ENCODE measurements around the gene LRRC4C. TPM values are rescaled to one million over a fixed set of nuclear protein-coding genes. Genes with fewer than 3 reads are reported as not detected.

Gene LRRC4C
- total RNA-seq, 4 donors from 2014 or later = 0.19 to 1.1 TPM; not detected in 2

DNA sequence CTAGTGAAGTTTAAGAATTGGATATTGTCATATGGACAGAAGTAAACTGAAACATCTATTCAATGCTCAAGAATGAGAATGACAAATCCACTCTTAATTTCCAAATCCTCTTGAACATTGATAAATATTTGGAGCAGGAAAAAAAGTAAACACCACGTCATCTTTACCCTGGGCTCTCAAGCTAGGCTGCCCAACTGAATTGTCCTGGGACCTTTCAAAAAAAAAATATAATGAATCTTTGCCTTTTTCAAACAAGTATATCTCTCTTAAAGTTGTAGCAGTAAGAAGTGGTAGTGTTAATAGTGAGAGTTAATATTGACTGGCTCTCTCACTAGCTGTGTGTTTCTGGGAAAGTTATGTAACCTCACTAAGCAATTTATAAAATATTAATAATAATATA, 374.3 kb downstream of the LRRC4C start:
- DNase-seq (ENCODE audit: low spot score in 2 of 2) = no peak
- no peak overlapping the region for H3K4me3 ChIP-seq (ENCODE audit: low read depth, poor library complexity, severe bottlenecking)
- 66 to 70% methylated on average over 1 of the region's 1 CpG for WGBS, 2 donors
- intact Hi-C loops (cut with DNase I; ENCODE audit: low total_unique reads) = no loop called here
- TF ChIP-seq, protein P1, sequence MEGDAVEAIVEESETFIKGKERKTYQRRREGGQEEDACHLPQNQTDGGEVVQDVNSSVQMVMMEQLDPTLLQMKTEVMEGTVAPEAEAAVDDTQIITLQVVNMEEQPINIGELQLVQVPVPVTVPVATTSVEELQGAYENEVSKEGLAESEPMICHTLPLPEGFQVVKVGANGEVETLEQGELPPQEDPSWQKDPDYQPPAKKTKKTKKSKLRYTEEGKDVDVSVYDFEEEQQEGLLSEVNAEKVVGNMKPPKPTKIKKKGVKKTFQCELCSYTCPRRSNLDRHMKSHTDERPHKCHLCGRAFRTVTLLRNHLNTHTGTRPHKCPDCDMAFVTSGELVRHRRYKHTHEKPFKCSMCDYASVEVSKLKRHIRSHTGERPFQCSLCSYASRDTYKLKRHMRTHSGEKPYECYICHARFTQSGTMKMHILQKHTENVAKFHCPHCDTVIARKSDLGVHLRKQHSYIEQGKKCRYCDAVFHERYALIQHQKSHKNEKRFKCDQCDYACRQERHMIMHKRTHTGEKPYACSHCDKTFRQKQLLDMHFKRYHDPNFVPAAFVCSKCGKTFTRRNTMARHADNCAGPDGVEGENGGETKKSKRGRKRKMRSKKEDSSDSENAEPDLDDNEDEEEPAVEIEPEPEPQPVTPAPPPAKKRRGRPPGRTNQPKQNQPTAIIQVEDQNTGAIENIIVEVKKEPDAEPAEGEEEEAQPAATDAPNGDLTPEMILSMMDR (IDR thresholded peaks at IDR 0.05) = no peak
- no peak for TF ChIP-seq POLR2A (IDR thresholded peaks at IDR 0.05)

DNA sequence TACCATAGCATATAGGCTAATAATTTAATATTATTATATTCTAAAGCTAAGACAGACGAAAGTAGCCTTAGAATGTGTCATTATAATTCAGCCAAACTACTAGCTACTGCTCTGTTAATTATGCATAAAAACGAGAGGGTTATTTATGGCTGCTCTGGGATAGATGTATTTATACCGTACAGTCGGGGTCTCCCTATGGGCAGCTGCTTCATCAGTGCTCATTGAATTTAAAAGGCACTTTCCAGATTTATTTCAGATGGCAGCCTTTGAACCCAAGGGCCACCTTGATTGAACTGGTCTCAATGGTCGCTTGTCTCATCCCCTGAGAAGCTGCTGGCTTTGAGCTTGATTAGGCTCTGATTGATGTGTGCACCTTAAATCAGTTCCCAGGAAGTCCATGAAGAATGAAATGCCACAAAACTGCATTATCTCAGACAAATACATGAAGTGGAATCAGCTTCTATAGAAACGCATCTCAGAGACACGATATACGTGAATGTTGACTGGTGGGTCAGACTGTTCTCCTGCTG, 377.6 kb downstream of the LRRC4C start:
- 85 to 89% methylated on average over 8 of the region's 8 CpGs for WGBS, 2 donors
- H3K4me3 ChIP-seq (ENCODE audit: low read depth, poor library complexity, severe bottlenecking) = no peak overlapping the region
- TF ChIP-seq, protein P1 (IDR thresholded peaks at IDR 0.05) = no peak
- no peak for TF ChIP-seq POLR2A (IDR thresholded peaks at IDR 0.05)
- no peak for DNase-seq (ENCODE audit: low spot score in 2 of 2)
- intact Hi-C loops (cut with DNase I; ENCODE audit: low total_unique reads) = no loop called here

DNA sequence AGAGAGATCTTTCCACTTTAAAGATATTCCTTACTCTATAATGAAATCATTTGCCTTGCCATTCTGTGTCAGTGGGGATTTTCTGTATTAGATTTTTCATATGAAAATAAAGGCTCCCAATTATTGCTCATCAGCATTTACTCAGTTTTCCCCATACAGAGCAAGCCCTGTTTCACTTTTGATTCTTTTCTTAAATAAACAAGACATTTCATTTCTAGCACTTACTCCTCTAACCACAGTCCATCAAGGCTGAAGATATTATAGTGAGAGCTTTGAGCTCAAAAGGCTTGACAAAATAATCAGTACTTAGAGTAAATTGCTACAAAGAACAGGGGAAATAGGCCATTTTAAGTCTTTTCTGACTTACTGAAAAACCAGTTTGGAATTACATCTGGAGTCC, 385.1 kb downstream of the LRRC4C start:
- TF ChIP-seq, protein P1 (IDR thresholded peaks at IDR 0.05) = no peak
- TF ChIP-seq POLR2A (IDR thresholded peaks at IDR 0.05) = no peak
- DNase-seq (ENCODE audit: low spot score in 2 of 2) = no peak
- intact Hi-C loops (cut with DNase I; ENCODE audit: low total_unique reads) = no loop called here
- no peak overlapping the region for H3K4me3 ChIP-seq (ENCODE audit: low read depth, poor library complexity, severe bottlenecking)

DNA sequence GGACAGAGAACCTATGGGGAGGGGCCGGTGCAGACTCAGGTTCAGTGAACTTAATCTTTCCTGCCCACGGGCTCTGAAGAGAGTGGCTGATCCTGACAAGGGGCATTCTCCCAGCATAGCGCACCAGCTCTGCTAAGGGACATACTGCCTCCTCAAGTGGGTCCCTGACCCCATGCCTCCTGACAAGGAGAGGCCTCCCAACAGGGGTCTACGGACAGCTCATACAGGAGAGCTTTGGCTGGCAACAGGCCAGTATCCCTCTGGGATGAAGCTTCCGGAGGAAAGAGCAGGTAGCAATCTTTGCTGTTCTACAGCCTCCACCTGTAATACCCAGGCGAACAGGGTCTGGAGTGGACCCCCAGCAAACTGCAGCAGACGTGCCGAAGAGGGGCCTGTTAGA, 394.0 kb downstream of the LRRC4C start:
- no peak for TF ChIP-seq POLR2A (IDR thresholded peaks at IDR 0.05)
- TF ChIP-seq, protein P1 (IDR thresholded peaks at IDR 0.05) = no peak
- intact Hi-C loops (cut with DNase I; ENCODE audit: low total_unique reads) = no loop called here
- H3K4me3 ChIP-seq (ENCODE audit: low read depth, poor library complexity, severe bottlenecking) = no peak overlapping the region
- DNase-seq (ENCODE audit: low spot score in 2 of 2) = no peak
- 75 to 80% methylated on average over 5 to 7 of the region's 8 CpGs for WGBS, 2 donors

DNA sequence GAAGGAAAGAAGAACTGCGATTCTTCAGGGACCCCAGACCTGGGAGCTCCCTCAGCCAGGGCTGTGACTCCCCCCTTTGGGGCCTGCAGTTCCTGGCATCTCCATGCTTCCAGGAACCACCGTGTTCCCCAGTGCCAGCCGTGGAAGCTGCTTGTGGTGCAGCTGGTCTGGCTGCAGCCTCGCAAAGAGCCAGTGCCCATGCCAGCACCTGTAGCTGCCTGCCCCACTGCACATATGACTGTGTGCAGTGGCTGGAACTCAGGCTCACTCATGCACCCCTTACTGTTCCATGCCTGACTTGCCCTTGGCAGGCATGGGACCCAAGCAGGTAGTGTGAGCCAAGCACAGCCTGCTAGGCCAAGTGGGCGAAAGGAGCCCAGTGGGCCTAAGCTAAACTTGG, 401.3 kb downstream of the LRRC4C start:
- H3K4me3 ChIP-seq (ENCODE audit: low read depth, poor library complexity, severe bottlenecking) = no peak overlapping the region
- intact Hi-C loops (cut with DNase I; ENCODE audit: low total_unique reads) = no loop called here
- DNase-seq (ENCODE audit: low spot score in 2 of 2) = no peak
- 78 to 97% methylated on average over 5 of the region's 5 CpGs for WGBS, 2 donors
- TF ChIP-seq POLR2A (IDR thresholded peaks at IDR 0.05) = no peak
- TF ChIP-seq, protein P1 (IDR thresholded peaks at IDR 0.05) = no peak

DNA sequence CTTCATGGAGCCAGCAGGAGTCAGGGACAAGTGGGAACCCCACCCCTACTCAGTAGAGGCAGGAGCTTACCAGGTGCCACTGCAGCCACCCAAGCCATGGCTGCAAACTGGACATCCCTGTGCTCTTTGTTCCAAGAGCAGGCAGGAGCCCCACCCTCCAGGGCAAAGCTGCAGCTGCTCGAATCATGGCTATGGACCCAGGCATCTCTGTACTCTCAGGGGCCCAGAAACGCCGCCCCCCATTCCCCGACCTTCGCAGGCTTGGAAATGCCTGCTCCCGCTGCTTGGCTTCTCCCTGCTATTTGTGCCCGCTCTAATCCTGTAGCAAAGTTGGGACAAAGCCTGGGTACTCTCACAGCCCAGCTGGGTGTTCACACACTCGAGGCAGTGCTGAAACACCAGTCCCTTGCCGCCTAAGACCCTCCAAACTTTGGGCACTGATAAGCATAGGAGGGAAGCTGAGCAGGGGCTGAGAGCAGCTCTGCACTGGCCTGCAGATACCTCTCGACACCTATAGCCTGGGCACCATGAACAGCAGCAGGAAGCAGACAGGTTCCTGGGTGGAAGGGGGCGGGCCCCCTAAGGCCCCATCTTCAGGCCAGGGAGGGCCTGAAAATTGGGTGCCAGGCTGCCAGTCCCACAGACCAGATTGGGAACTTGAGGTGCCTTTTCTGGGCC, 402.4 kb downstream of the LRRC4C start:
- intact Hi-C loops (cut with DNase I; ENCODE audit: low total_unique reads) = no loop called here
- no peak overlapping the region for H3K4me3 ChIP-seq (ENCODE audit: low read depth, poor library complexity, severe bottlenecking)
- WGBS, 2 donors = 82 to 89% methylated on average over 11 of the region's 11 CpGs
- no peak for DNase-seq (ENCODE audit: low spot score in 2 of 2)
- TF ChIP-seq, protein P1 (IDR thresholded peaks at IDR 0.05) = no peak
